ENCODE measurements around the gene IAPP. TPM values are rescaled to one million over a fixed set of nuclear protein-coding genes. Genes with fewer than 3 reads are reported as not detected.

Gene IAPP
- total and polyA plus RNA-seq, 9 of the 15 experiments (the other 6 are each of a cell fraction or from before 2014, with no cell fraction given), result not detected

DNA sequence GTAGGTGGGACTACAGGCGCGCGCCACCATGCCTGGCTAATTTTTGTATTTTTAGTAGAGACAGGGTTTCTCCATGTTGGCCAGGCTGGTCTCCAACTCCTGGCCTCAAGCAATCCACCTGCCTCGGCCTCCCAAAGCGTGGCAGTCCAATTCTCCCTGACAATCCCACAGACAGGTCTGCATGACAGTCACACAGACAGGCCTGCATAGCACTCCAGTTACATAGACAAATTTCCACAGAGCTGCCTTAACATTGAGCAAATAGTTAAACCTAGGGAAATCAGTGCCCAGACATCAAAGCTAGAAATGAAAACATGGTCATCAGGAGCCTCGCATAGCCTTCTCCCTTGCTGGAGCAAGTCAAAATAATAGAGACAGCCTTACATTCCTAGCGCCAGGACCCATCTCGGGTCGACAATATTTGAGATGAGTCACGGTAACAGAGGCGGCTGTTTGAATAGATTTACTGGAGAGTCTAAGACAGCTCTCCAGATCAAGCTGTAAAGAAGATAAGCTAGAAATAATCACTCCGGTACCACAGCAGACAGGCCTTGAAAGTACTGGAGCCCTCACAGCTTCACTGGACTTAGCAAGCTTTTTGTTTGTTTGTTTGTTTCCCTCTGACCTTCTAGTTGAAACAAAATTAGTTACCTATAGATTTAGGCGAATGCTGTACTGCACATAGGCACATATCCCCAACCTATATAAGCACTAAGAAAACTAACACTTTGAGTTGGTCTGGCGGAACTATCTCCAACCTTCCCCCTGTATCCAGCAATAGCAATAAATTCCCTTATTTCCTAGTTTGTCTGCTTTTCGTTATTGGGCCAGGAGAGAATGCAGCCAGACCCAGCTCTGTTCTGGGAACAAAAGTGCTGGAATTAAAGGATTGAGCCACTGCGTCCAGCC, 40.9 kb downstream of the IAPP start (continued):
- TF ChIP-seq ZNF655 (CRISPR knock-in tag; IDR thresholded peaks at IDR 0.05) (no peak), MTA2 (IDR thresholded peaks at IDR 0.05; ENCODE audit: low read depth) (peak; percentile 53), CTBP1 (IDR thresholded peaks at IDR 0.05; ENCODE audit: borderline replicate concordance) (peak; percentile 14; the same call in 1 of the 2 replicates), SAFB2 (IDR thresholded peaks at IDR 0.05; ENCODE audit: borderline replicate concordance, low read depth, low read length, severe bottlenecking) (no peak), MAFG (tag; conservative IDR thresholded peaks at IDR 0.05) (peak; percentile 54; the same call in 1 of the 2 replicates), FOXJ2 (tag; IDR thresholded peaks at IDR 0.05) (no peak), TBP (optimal IDR thresholded peaks at IDR 0.05; ENCODE audit: low read depth, low read length) (peak; percentile 30), SRF (CRISPR knock-in tag; IDR thresholded peaks at IDR 0.05) (no peak), ARID1B (IDR thresholded peaks at IDR 0.05) (peak; percentile 87), NFYB (IDR thresholded peaks at IDR 0.05; ENCODE audit: extremely low read depth, insufficient read length) (no peak), NFE2 (IDR thresholded peaks at IDR 0.05; ENCODE audit: low read depth) (peak; percentile 74), MEIS2 (IDR thresholded peaks at IDR 0.05; ENCODE audit: partially characterized antibody) (peak; percentile 66), ZNF165 (CRISPR knock-in tag; IDR thresholded peaks at IDR 0.05; ENCODE audit: borderline replicate concordance) (no peak), ZBED1 (IDR thresholded peaks at IDR 0.05) (no peak), TCF3 (CRISPR knock-in tag; IDR thresholded peaks at IDR 0.05) (peak; percentile 77)
- TF ChIP-seq, protein P1, sequence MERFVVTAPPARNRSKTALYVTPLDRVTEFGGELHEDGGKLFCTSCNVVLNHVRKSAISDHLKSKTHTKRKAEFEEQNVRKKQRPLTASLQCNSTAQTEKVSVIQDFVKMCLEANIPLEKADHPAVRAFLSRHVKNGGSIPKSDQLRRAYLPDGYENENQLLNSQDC (CRISPR knock-in tag; IDR thresholded peaks at IDR 0.05), result no peak
- TF ChIP-seq, protein P2, sequence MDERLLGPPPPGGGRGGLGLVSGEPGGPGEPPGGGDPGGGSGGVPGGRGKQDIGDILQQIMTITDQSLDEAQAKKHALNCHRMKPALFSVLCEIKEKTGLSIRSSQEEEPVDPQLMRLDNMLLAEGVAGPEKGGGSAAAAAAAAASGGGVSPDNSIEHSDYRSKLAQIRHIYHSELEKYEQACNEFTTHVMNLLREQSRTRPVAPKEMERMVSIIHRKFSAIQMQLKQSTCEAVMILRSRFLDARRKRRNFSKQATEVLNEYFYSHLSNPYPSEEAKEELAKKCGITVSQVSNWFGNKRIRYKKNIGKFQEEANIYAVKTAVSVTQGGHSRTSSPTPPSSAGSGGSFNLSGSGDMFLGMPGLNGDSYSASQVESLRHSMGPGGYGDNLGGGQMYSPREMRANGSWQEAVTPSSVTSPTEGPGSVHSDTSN (CRISPR knock-in tag; IDR thresholded peaks at IDR 0.05; ENCODE audit: low read depth), result no peak
- TF ChIP-seq, protein P2 (tag; conservative IDR thresholded peaks at IDR 0.05; ENCODE audit: low read depth), result peak; percentile 50
